ENCODE data around the gene TMEM238L. TPM values are rescaled to one million over a fixed set of nuclear protein-coding genes. Genes with fewer than 3 reads are reported as not detected.

TMEM238L gene
- total RNA-seq, 1 donor from 2014 or later = not detected

DNA sequence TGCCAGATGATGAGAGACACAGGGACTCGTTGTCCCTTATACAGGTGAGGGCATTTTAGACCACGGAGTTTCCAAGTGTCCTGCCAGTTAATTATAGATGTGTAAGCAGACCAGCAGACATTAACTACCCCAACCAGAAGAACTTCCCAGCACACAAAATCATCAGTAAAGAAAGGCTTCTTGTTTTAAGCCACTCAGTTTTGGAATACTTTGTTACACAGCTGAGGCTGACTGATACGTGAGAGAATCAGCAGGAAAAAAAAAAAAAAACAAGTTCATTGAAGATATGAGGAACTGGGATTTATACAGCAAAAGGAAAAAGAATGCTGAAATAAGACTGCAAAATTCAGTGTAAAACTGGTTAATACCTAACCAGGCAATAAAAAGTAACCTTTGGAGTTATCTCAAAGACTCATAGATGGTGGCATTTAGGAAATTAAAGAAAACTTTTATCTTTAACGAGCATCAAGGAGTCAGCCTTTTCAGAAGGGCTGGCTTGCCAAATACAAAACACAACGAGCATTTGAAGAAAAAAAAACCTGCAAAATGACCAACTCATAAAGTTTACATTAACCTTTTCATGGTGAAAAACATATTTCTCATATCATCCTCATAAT, 28.1 kb downstream of the TMEM238L start:
- H3K27ac Mint-ChIP-seq = no peak overlapping the region

GRCh38 chr17:10775058-10775457, 28.8 kb downstream of the TMEM238L start:
- peaks cover 31% of the 10 kb centered on the region for H3K4me1 Mint-ChIP-seq
- TF ChIP-seq EZH2 (IDR thresholded peaks at IDR 0.05) (no peak), CTCF (IDR thresholded peaks at IDR 0.05) (no peak), EZH2phosphoT487 (IDR thresholded peaks at IDR 0.05) (no peak)
- Histone ChIP-seq H2AFZ (replicated peaks) (no peak overlapping the region), H4K20me1 (ENCODE audit: low read depth) (peaks cover 12% of the 10 kb centered on the region), H3K79me2 (ENCODE audit: low read depth) (no peaks in the 10 kb centered on the region), H3K27ac (no peak overlapping the region), H3K4me2 (no peak overlapping the region), H3K27me3 (no peaks in the 10 kb centered on the region), H3K36me3 (no peaks in the 10 kb centered on the region), H3F3A (ENCODE audit: low read depth) (peaks cover 19% of the 10 kb centered on the region), H3K4me1 (peaks cover 12% of the 10 kb centered on the region), H3K9ac (no peak overlapping the region), H3K9me3 (ENCODE audit: low read depth) (no peaks in the 10 kb centered on the region), H3K4me3 (no peak overlapping the region)
- no peak for DNase-seq (ENCODE audit: low spot score)
- no peak overlapping the region for H3K27ac Mint-ChIP-seq
- peak overlapping the region; percentile 8 for H3K4me3 Mint-ChIP-seq
- H3K9me3 Mint-ChIP-seq = peaks cover 37% of the 10 kb centered on the region
- H3K27me3 Mint-ChIP-seq (ENCODE audit: insufficient read depth, low read depth) = peaks cover 33% of the 10 kb centered on the region
- H3K36me3 Mint-ChIP-seq = peaks cover 4% of the 10 kb centered on the region

More for the DNA sequence above, 28.1 kb downstream of the TMEM238L start:
- Mint-ChIP-seq H3K4me3 (peak overlapping the region; percentile 13), H3K9me3 (peaks cover 33% of the 10 kb centered on the region), H3K4me1 (peaks cover 29% of the 10 kb centered on the region), H3K27me3 (ENCODE audit: insufficient read depth, low read depth) (peaks cover 31% of the 10 kb centered on the region), H3K36me3 (peaks cover 1% of the 10 kb centered on the region)
- H3K9ac ChIP-seq = no peak overlapping the region
- peaks cover 12% of the 10 kb centered on the region for H4K20me1 ChIP-seq (ENCODE audit: low read depth)
- no peaks in the 10 kb centered on the region for H3K9me3 ChIP-seq (ENCODE audit: low read depth)
- H3K27ac ChIP-seq = no peak overlapping the region
- H3K4me3 ChIP-seq = no peak overlapping the region
- H3K36me3 ChIP-seq = no peaks in the 10 kb centered on the region
- peaks cover 12% of the 10 kb centered on the region for H3K4me1 ChIP-seq
- no peak for DNase-seq (ENCODE audit: low spot score)
- peaks cover 19% of the 10 kb centered on the region for H3F3A ChIP-seq (ENCODE audit: low read depth)
- H3K79me2 ChIP-seq (ENCODE audit: low read depth) = no peaks in the 10 kb centered on the region
- no peak overlapping the region for H3K4me2 ChIP-seq
- no peak for TF ChIP-seq CTCF (IDR thresholded peaks at IDR 0.05)
- TF ChIP-seq EZH2phosphoT487 (IDR thresholded peaks at IDR 0.05) = no peak
- TF ChIP-seq EZH2 (IDR thresholded peaks at IDR 0.05) = no peak
- H2AFZ ChIP-seq (replicated peaks) = no peak overlapping the region
- no peaks in the 10 kb centered on the region for H3K27me3 ChIP-seq

DNA sequence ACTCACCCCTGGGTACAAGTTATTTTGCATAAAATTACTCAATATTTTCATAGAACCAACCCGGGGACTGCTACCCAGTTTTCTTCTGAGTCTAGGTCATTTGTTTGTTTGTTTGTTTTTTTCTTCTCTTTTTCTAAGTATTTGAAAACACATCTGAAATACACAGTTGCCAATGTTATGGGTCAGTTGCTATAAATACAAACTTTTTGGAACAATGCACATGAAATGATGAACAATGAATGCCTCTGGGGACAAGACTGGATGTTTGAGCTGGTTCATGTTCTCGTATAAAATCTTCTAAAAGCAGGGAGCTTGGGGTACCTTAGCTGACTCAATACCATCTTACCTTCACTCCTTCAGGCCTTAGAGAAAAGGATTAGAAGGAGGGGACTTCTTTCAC, 30.5 kb downstream of the TMEM238L start:
- Mint-ChIP-seq H3K4me1 (peaks cover 35% of the 10 kb centered on the region), H3K4me3 (no peak overlapping the region), H3K9me3 (peaks cover 35% of the 10 kb centered on the region), H3K27me3 (ENCODE audit: insufficient read depth, low read depth) (peaks cover 33% of the 10 kb centered on the region), H3K27ac (no peak overlapping the region), H3K36me3 (peaks cover 4% of the 10 kb centered on the region)
- H3K27ac ChIP-seq = no peak overlapping the region
- peaks cover 19% of the 10 kb centered on the region for H3F3A ChIP-seq (ENCODE audit: low read depth)
- H2AFZ ChIP-seq (replicated peaks) = no peak overlapping the region
- H4K20me1 ChIP-seq (ENCODE audit: low read depth) = peaks cover 12% of the 10 kb centered on the region
- H3K9me3 ChIP-seq (ENCODE audit: low read depth) = no peaks in the 10 kb centered on the region
- peak overlapping the region; percentile 58 for H3K4me2 ChIP-seq
- no peak overlapping the region for H3K4me3 ChIP-seq
- peaks cover 12% of the 10 kb centered on the region for H3K4me1 ChIP-seq
- DNase-seq (ENCODE audit: low spot score) = no peak
- H3K9ac ChIP-seq = no peak overlapping the region
- no peaks in the 10 kb centered on the region for H3K79me2 ChIP-seq (ENCODE audit: low read depth)
- H3K27me3 ChIP-seq = no peaks in the 10 kb centered on the region
- H3K36me3 ChIP-seq = no peaks in the 10 kb centered on the region
- TF ChIP-seq CTCF (IDR thresholded peaks at IDR 0.05) = no peak
- no peak for TF ChIP-seq EZH2 (IDR thresholded peaks at IDR 0.05)
- no peak for TF ChIP-seq EZH2phosphoT487 (IDR thresholded peaks at IDR 0.05)

Measured in neural progenitor cell (in vitro differentiated cells).